GM21529 (cell line): ENCODE results near the gene ENTPD3.
A peak's percentile ranks its signal among the peaks of the same experiment; 100 is the strongest.
"Not testable (repeated sequence)": the region's sequence is repeated elsewhere in the genome, so short reads cannot be mapped to it uniquely, and the experiment has no call there.

Experiments used
- ATAC-seq: cut with Tn5 transposase; IDR thresholded peaks from one replicate; pipeline ENCODE4 v1.9.1; 2021; ENCODE audit not compliant: unreplicated experiment

The ENTPD3 gene

GRCh38 chr3:40458473-40458872 lies 71.5 kb downstream of the ENTPD3 start:
- ATAC-seq: no peak

- not testable (repeated sequence) for ATAC-seq
These were observed 73.5 kb downstream of the ENTPD3 start for GRCh38 chr3:40460481-40460880.

- ATAC-seq: no peak
These were observed 74.2 kb downstream of the ENTPD3 start for GRCh38 chr3:40461161-40461560.

- ATAC-seq: not testable (repeated sequence)
These were observed 75.9 kb downstream of the ENTPD3 start for GRCh38 chr3:40462838-40463237.

GRCh38 chr3:40463579-40463978 lies 76.6 kb downstream of the ENTPD3 start:
- no peak for ATAC-seq

- ATAC-seq: no peak
These were observed 77.5 kb downstream of the ENTPD3 start for GRCh38 chr3:40464339-40465110.

GRCh38 chr3:40465111-40465407 lies 78.1 kb downstream of the ENTPD3 start:
- no peak for ATAC-seq

GRCh38 chr3:40465456-40465855 lies 78.5 kb downstream of the ENTPD3 start:
- ATAC-seq: no peak

GRCh38 chr3:40468018-40468417 lies 81.0 kb downstream of the ENTPD3 start:
- no peak for ATAC-seq

- no peak for ATAC-seq
These were observed 83.7 kb downstream of the ENTPD3 start for GRCh38 chr3:40470701-40471100.

GRCh38 chr3:40476478-40477470 lies 89.8 kb downstream of the ENTPD3 start, which contains the start of gene ZNF619:
ZNF619 (plus strand) TSS chr3:40477122; CDS start chr3:40477980, 858 bp downstream.
- ATAC-seq: peak; percentile 88

- ATAC-seq: no peak
These were observed 90.7 kb downstream of the ENTPD3 start for GRCh38 chr3:40477666-40478065.
